SU-DHL-6 (cell line): Measurements from ENCODE around the gene VMO1.

Experiments used
- H2AFZ ChIP-seq: fragments of 200-600 bp; sonication (generic); 2 replicates; pipeline ENCODE4 v1.6.1; 2014; ENCODE audit warnings: low read depth, mild to moderate bottlenecking, moderate library complexity, mixed read lengths, antibody characterized with exemption, low read length; ENCODE audit not compliant: severe bottlenecking
- H3F3A ChIP-seq: fragments of 200-600 bp; shearing (Covaris generic); 2 replicates; pipeline ENCODE4 v1.6.0; 2016; ENCODE audit warnings: antibody characterized with exemption, mild to moderate bottlenecking; ENCODE audit not compliant: insufficient read depth
- H3K27ac ChIP-seq: fragments of 200-600 bp; sonication (generic); 2 replicates; pipeline ENCODE4 v1.5.1; 2016; ENCODE audit warnings: low read depth, mild to moderate bottlenecking, low read length, moderate library complexity, mixed read lengths
- H3K27me3 ChIP-seq: fragments of 200-600 bp; sonication (generic), shearing (Covaris generic); 2 replicates; pipeline ENCODE4 v1.6.0; 2014; ENCODE audit warnings: mild to moderate bottlenecking, low read length
- H3K36me3 ChIP-seq: fragments of 200-600 bp; sonication (generic); 2 replicates; pipeline ENCODE4 v1.6.1; 2014; ENCODE audit warnings: mild to moderate bottlenecking, low read length, mixed read lengths
- H3K4me2 ChIP-seq: fragments of 300-600, 200-600 bp; shearing (Covaris generic), sonication (generic); 2 replicates; pipeline ENCODE4 v1.6.0; 2014; ENCODE audit warnings: low read length, low read depth, mild to moderate bottlenecking; ENCODE audit not compliant: poor library complexity, severe bottlenecking
- H3K4me3 ChIP-seq: fragments of 200-600 bp; sonication (generic); 2 replicates; pipeline ENCODE4 v1.5.1; 2014; ENCODE audit warnings: antibody characterized with exemption, low read length, mild to moderate bottlenecking, mixed read lengths; ENCODE audit not compliant: insufficient read depth, poor library complexity, severe bottlenecking
- H3K79me2 ChIP-seq: fragments of 200-600 bp; sonication (generic); 2 replicates; pipeline ENCODE4 v1.6.1; 2014; ENCODE audit warnings: mild to moderate bottlenecking, low read length, moderate library complexity; ENCODE audit not compliant: insufficient read depth
- H3K9ac ChIP-seq: fragments of 200-600 bp; sonication (generic); 2 replicates; pipeline ENCODE4 v1.7.0; 2014; ENCODE audit warnings: mild to moderate bottlenecking, low read length
- H3K9me2 ChIP-seq: fragments of 200-600 bp; sonication (generic); replicated peaks from 2 replicates; pipeline ENCODE4 v1.6.1; 2014; ENCODE audit warnings: low read length; ENCODE audit not compliant: insufficient read depth
- H3K9me3 ChIP-seq: fragments of 200-600 bp; sonication (generic); 2 replicates; pipeline ENCODE4 v1.6.1; 2014; ENCODE audit warnings: low read length, mixed read lengths; ENCODE audit not compliant: insufficient read depth
- H4K20me1 ChIP-seq: fragments of 200-600 bp; sonication (generic); 2 replicates; pipeline ENCODE4 v1.6.1; 2014; ENCODE audit warnings: low read depth, mild to moderate bottlenecking, antibody characterized with exemption, low read length, moderate library complexity, mixed read lengths
- EZH2phosphoT487 ChIP-seq: fragments of 200-600 bp; sonication (generic), shearing (Covaris generic); conservative IDR thresholded peaks from 2 replicates; pipeline ENCODE4 v1.6.1; 2018; ENCODE audit warnings: mild to moderate bottlenecking, antibody characterized with exemption, low read length, moderate library complexity, mixed read lengths
- TF ChIP-seq, protein P1 (sequence below): fragments of 200-600 bp; sonication (generic); IDR thresholded peaks from one replicate; pipeline ENCODE4 v1.5.1; 2017; ENCODE audit warnings: antibody characterized with exemption, mild to moderate bottlenecking, low read length, moderate library complexity; ENCODE audit not compliant: insufficient read depth, poor library complexity, severe bottlenecking

VMO1 gene

DNA sequence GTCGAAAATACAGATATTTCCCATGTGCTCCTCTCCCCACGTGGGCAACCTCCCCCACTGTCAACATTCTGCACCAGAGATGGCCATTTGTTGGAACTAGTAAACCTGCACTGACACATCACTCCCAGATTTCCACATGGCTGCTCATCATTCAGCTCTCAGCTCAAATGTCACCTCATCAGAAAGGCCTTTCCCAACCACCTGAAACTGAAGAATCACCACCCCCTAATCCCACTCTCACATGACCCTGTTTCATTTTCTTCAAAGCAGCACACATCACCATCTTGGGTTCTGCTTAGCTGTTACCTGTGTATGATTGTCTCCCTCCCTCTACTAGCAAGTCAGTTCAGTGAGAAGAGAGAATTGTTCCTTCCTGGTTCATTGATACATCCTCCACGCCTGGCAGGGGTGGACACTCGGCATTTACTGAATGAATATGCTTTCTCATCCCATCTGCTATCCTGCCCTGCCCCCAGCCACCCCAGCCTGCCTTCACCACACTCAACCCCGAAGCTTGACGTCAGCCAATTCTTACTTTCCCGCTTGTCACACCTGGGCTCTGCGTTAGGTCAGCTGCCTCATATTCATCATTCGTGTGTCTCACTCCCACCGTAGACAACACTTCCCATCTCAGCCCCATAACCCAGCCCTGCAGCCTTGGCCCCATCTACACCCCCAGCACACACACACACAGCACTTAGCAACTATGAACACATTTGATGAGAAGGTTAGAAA is 14.5 kb upstream of the VMO1 start:
- no peaks in the 10 kb centered on the region for H3K36me3 ChIP-seq
- H3K4me3 ChIP-seq: no peak overlapping the region
- H4K20me1 ChIP-seq: no peaks in the 10 kb centered on the region
- H3K27ac ChIP-seq: no peak overlapping the region
- H3K79me2 ChIP-seq: peaks cover 10% of the 10 kb centered on the region
- H3K9me2 ChIP-seq: no peaks in the 10 kb centered on the region
- TF ChIP-seq, protein P1, sequence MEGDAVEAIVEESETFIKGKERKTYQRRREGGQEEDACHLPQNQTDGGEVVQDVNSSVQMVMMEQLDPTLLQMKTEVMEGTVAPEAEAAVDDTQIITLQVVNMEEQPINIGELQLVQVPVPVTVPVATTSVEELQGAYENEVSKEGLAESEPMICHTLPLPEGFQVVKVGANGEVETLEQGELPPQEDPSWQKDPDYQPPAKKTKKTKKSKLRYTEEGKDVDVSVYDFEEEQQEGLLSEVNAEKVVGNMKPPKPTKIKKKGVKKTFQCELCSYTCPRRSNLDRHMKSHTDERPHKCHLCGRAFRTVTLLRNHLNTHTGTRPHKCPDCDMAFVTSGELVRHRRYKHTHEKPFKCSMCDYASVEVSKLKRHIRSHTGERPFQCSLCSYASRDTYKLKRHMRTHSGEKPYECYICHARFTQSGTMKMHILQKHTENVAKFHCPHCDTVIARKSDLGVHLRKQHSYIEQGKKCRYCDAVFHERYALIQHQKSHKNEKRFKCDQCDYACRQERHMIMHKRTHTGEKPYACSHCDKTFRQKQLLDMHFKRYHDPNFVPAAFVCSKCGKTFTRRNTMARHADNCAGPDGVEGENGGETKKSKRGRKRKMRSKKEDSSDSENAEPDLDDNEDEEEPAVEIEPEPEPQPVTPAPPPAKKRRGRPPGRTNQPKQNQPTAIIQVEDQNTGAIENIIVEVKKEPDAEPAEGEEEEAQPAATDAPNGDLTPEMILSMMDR: no peak
- TF ChIP-seq EZH2phosphoT487: no peak
- no peak overlapping the region for H3K9ac ChIP-seq
- no peaks in the 10 kb centered on the region for H3K27me3 ChIP-seq
- 0 out of 2 replicates have a peak, but pooled peaks cover 3% of the 10 kb centered on the region for H3F3A ChIP-seq
- no peaks in the 10 kb centered on the region for H3K9me3 ChIP-seq
- H2AFZ ChIP-seq: no peak overlapping the region
- H3K4me2 ChIP-seq: no peak overlapping the region

DNA sequence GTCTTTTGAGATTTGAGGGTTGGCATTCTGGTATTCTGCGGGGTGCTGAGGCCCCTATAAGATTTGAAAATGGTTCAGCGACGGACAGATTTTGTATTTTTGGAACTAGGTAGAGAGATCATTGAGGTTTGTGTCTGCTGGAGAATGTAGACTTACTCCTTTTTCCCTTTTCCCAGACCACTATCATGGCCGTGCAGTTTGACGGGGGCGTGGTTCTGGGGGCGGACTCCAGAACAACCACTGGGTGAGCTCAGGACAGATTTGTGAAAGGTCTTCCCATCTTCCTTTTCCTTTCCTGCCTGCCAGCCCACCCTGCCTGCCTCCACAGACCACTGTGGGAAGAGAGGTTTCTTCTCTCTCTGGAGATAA is 10.4 kb upstream of the VMO1 start:
- Histone ChIP-seq H3K36me3 (no peaks in the 10 kb centered on the region), H4K20me1 (no peaks in the 10 kb centered on the region), H3K79me2 (peaks cover 10% of the 10 kb centered on the region), H3F3A (0 out of 2 replicates have a peak, but pooled peaks cover 8% of the 10 kb centered on the region), H3K9ac (peak overlapping the region; percentile 99), H3K27ac (peak overlapping the region; percentile 28), H3K4me3 (peak overlapping the region; percentile 98), H3K27me3 (no peaks in the 10 kb centered on the region), H3K9me3 (no peaks in the 10 kb centered on the region), H2AFZ (peak overlapping the region; percentile 88), H3K9me2 (no peaks in the 10 kb centered on the region), H3K4me2 (peak overlapping the region; percentile 89)
- TF ChIP-seq, protein P1: no peak
- no peak for TF ChIP-seq EZH2phosphoT487

DNA sequence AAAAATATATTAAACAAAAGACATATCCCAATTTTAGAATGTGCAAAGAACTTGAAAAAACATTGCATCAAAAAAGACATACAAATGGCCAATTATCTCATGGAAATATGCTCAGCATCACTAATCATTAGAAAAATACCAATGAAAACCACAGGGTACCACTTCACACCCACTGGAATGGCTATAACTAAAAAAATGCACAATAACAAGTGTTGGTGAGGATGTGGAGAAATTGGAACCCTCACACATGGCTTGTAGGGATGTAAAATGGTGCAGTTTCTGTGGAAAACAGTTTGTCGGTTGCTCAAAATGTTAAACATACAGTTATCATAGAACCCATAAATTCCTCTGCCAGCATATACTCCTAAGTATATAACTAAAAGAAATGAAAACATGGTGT is 9.0 kb upstream of the VMO1 start:
- Histone ChIP-seq H3K27ac (no peak overlapping the region), H3K9ac (no peak overlapping the region), H3K4me2 (peak overlapping the region; percentile 89), H3K9me3 (no peaks in the 10 kb centered on the region), H3K36me3 (no peaks in the 10 kb centered on the region), H3K9me2 (no peaks in the 10 kb centered on the region), H4K20me1 (no peaks in the 10 kb centered on the region), H3K27me3 (no peaks in the 10 kb centered on the region), H3K4me3 (no peak overlapping the region), H3K79me2 (peaks cover 10% of the 10 kb centered on the region), H2AFZ (peak overlapping the region; percentile 88), H3F3A (0 out of 2 replicates have a peak, but pooled peaks cover 8% of the 10 kb centered on the region)
- no peak for TF ChIP-seq EZH2phosphoT487
- TF ChIP-seq, protein P1: no peak
